Hematopoietic multipotent progenitor cell treated with erythropoietin and hydrocortisone succinate and interleukin-3 and kit ligand, for 15 days (in vitro differentiated cells): ENCODE results near the gene MKNK1.
A peak's percentile ranks its signal among the peaks of the same experiment; 100 is the strongest.

Source experiments
- DNase-seq: peaks from one replicate; pipeline ENCODE4 v3.0.0-alpha.2; 2015; ENCODE audit warnings: low spot score

MKNK1 gene

DNA sequence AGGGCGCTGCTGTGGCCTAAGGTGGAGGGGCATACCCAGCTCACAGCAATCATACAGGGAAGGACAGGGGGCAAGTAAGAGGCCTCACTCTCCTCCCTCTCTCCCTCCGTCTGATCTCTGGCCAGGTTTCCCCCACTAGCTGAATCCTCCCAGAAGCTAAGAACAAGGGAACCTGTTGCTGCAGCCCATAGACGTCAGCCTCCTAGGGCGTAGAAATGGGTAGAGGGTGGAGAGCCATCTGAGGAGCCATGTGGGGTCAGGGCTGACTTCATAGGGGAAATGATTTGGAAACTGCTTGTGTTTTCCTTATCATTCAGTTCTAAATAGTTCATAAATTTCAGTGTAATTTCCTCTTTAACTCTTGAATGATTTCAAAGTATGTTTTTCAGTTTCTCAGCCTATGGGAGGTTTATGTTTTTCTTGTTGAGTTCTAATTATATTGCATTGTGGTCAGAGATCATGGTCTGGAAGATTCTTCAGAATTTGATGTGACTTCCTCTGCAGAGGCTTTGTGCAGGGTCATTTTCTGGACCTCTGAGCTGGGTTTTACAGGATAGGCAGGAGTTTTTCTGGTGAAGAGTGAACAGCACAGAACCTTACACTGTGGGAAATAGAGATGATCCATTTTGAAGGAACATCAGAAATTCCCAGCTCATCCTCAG lies 14.8 kb upstream of the MKNK1 start:
- no peak for DNase-seq

DNA sequence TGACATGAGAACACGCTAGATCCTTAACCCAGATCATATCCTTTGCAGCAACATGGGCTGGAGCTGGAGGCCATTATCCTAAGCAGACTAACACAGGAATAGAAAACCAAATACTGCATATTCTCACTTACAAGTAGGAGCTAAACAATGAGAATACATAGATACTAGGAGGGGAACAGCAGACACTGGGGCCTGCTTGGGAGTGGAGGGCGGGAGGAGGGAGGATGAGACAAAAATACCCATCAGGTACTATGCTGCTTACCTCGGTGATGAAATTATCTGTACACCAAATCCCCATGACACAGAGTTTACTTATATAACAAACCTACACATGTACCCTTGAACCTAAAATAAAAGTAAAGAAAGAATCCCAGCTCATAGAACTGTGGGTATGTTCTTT lies 13.8 kb upstream of the MKNK1 start:
- DNase-seq, result no peak

DNA sequence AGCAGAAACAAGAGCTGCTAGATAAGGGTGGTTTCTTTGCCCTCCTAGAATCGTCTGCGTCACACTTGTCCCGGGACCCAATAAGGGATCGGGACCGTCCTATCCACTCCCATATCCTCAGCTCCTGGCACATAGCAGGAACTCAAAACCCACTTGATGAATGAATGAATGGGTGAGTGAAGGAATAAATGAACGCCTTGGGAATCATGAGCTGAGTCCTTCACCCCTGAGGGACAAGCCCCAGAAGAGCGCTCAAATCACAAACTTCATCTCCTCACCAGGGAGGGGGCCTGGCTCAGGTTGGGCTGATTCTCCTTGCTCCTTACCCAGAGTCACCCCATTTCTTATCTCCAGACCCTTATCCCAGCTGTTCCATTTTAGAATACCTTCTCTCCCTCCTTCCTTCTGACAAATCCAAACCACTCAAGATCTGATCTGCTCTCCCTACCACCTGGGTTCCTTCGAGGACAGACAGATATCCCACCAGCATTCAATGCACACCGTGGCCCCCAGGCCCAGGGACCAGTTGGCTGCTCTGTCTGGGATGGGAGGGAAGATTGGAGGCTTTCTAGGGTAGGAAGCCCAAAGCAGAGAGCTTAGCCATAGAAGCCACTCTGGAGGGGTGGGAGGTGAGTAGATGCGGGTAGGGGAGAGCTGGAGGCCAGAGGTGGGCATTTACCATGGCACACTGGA lies 13.2 kb upstream of the MKNK1 start:
- no peak for DNase-seq

DNA sequence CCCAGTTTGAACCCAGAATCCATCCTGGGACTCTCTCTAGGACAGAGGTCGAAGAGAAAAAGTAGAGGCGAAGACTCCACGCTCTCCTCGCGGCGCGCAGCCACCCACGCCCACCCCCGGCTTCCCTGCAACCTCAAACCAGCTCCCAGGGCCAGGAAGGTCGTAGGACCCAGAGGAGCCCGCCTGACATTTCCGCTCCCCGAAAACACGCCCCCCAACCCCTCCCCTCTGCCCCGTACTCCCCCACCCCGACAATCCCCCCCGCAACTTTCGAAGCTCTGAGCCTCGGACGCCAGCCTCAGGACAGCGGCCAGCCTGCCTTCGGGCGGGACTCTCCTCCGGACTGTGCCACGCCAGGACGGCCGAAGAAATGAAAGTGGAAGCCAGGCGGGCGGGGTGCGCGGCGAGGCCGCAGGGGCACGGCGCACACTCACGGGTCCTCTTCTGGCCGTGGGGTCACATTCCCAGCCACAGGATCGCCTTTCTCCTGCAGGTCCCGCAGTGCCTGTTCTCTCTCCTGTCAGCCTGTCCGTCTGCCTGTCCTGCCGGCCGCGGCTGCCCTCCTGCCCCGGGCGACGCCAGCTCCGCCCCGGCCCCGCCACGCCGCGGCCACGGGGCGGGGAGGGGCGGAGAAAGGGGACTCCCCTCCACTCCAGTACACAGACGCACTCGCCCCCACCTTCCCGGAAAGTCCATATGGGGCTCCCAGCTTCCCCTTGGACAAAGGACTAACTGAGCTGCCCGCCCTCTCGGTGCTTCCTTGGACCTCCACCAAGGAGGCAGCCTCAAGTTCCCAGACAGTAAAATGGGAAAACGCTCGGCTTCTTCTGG lies 12.4 kb upstream of the MKNK1 start, which contains the start of gene MOB3C:
MOB3C (minus strand) TSS at position 535 of the 831 bp plus-strand sequence. CDS start 3,490 bp downstream, outside the sequence.
- peak; percentile 59 for DNase-seq

DNA sequence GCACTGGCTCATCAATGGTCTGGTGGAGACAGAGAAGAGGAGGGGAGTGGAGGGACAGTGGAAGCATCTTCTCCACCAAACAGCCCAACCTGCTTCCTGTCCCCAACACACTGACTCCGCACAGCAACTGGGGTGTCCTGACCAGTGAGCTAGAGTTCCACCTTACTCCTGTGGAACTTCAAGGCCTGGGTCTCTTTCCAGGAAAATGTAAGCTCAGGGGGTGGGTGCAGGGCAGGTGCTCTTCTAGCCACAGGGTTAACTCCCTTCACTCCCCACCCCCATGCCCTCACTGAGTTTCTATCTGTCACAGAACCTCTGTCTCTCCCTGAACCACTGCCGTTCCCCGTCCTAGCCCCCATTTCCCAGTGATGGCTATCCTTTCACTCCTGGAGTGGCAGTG lies 11.7 kb upstream of the MKNK1 start:
- no peak for DNase-seq

DNA sequence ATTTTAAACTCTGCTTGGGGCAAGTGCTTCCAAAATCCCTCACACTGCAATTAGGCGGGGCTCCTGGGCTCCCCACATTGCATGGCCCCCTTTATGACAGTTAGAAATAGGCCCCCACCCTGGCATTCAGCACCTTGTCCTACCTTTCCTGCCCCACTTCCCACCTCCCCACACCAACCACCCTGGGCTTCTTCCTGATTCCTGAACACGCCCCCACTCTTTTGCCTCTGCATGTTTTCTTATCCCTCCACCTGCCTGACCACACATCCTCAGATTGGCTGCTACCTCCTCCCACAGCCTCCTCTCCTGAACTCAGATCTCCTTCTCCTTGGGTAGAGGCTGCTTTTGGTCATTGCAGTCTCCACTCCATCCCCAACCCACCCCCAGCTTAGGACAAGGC lies 11.0 kb upstream of the MKNK1 start:
- no peak for DNase-seq

DNA sequence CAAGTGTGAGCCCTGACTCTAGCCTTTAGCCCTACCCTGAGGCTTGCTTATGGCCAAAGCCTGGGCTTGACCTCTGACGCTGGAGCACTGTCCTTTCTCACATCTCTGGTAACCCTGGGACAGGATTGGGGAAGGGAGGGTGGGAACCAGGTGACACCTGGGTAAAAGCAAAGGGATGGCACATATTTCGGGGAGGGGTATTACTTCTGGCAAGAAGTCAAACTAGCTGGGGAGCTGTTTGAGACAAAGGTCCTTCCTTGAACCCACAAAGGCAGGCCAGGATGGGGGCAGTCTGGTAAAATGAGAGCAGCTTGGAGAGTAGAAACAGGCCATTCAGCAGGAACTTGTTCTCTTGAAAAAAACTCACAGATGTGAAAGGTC lies 10.5 kb upstream of the MKNK1 start:
- no peak for DNase-seq

DNA sequence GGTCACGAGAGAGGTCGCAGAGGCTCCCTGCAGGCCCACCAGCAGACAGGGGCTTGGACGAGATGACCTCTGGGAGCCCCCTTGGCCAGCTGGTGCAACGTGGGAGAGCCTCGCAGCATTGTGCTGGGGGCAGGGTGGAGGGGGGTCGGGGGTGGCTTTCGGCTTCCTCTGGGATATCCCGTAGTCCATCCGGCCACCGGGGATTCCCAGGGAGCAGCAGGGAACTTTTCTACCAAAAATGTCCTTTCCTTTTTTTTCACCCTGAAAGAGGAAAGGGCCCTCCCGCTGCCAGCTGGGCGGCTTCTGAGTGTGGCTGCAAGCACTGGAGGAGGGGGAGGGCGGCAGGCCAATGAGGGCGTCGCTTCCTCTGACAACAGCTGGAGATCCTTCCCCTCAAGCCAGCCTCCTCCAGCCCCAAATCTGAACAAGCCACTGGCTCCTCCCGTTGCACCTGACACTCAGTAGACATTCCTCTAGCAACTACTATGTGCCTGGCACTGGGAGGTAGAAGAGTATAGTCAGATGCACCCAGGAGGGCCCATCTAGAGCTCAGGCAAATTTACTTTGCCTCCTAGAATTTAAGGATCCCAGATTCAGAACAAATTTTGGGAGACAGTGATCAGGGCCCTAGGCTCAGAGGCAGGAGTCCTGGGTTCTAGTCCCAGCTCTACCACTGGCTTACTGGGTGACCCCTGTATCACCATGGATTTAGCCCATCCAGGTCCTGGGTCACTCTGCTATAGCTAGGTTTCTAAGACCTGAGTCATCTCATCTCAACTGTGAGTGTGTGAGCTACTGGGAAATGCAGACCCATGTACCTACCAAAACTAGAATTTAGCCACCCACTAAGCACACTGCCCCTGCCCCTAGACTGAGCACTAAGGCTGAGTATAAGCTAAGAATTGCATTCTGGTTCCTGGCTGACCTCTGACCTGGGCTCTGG lies 9.9 kb upstream of the MKNK1 start:
- peak; percentile 80 for DNase-seq

DNA sequence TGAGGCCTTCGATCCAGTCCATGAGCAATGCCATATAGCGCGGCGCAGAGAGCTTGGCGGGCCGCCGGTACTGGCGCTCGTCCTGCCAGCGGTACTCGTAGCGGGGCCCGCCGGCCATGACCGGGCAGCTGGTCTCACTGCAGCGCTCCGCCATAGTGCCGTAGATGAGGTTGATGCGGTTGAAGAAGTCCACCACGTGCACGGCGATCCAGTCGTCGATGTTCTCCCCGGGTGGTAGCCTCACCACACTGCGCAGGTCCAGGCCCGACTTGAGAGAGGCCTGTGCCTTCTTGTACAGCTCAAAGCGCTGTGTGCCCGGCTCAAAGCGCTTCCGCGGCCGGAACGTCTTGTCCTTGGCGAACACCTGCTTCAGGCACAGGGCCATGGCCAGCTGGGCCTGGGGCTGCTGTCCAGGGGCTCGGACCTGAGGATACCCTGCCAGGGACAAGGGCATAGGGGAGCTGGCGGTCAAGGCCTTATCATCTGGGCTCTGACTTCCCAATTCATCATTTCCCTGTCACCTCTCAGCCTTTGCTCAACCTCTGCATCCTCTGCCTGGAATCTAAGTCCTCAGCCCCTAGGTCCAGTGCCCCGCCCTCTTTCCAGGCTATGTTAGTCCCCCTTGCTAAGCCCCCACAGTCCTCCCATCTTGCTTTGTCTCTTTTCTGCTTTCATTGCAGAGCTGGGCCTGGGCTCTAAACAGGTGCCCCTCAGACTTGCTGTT lies 9.0 kb upstream of the MKNK1 start:
- DNase-seq, result no peak

DNA sequence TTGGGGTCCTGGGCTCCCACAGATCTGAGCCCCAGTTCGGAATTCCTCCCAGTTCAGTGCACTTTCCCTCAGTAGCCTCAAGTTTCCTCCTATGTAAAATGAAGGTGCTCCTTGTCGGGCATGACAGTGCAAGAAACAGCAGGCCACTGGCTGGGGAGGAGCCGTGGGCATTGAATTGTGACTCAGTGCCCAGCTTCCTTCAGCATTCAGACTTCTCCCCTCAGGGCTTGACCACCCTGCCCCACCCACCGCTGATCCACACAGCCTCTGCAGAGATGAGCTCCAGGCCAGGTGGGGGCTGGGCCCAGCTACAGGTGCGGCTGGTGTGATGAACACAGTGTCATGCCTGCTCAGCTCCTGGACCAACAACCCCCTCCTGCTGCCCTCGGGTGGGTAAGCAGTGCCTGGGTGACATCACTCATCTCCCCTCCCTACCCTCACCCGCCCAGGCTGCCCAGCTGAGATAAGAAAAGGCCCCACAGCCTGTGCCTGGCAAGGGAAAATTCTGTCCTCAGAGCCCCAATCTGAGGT lies 7.7 kb upstream of the MKNK1 start:
- peak; percentile 94 for DNase-seq

DNA sequence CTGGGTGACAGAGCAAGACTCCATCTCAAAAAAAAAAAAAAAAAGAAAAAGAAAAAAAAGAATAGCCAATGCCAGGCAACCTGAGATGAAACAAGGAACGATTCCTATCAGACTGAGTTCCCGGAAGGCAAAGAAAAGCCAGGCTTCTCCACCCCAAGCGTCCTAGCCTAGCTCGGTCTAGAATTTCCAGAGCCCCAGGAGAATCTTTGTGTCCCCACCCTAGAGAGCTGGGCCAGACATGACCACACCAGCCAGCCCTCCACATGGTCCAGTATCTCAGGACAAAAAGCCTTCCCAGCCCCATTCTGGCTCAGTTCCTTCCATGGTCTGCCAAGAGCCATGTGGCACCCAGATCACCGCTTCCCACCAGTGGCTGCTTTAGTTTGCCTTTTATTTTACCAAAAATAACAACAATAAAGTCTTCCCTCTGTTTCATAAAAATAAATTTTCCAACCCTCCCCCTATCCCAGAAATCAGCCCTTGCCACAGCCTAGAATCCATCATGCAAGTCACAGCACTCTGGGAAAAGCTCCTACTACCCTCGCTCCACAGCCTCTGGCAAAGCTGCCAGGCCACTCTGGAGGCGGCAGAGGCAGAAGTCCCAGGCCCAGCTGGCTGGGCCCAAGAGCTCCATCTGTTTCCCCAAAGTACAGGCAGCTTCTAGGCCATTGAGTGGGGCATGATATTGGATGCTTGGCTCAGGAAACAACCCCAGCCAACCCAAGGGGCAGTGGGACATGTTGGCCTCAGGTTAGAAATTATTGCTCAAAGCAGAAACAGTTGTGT lies 3.5 kb upstream of the MKNK1 start:
- DNase-seq, result no peak

DNA sequence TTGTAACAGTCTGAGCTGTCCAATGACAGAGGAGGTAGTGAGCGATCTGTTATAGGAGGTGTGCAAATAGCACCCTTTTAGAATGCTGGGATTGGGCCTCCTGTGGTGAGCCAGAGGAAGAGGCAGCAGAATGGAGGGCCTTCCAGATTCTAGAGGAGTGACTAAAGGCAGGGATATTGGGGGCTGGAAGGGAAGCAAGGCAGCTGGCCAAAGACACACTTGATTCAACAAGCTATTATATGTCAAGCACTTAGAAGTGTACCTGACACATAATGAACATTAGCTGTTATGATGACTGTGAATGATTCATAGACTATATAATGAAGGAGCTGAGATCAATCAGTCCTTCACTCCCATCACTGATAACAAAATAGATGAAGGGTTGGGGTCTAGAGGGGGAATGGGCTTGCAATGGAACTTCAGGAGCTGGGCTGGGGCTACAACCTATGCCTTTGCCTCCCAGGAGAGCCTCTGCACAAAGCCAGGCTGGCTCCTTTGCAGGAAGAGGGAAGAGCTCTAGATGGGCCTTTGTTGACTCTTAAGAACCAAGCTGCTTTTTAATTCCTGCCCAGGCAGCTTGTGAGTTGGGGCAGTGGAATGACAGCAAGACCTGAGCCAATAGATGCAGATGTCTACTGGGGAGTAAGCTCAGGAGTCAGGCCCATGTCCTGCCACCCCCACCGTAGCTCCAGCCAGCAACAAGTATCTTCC lies 2.3 kb upstream of the MKNK1 start:
- DNase-seq, result no peak

DNA sequence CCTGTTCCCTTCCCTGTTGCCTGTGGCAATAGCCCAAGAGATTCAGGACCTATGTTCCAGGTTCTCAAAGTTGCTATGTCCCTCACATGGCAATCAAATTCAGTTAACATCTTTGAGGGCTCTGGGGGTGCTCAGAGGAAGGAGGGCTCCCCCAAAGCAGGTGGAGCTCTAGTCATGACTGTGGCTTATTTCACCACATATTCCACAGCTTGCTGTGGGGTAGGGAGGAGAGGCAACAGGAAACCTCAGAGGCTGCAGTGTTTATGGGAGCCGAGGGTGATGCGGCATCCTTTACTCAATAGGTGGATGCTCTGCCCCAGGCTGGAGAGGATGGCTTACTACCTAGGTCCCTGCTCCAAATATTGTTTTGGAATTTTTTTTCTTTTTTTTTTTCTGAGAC lies 1.2 kb upstream of the MKNK1 start:
- DNase-seq, result peak; percentile 18

DNA sequence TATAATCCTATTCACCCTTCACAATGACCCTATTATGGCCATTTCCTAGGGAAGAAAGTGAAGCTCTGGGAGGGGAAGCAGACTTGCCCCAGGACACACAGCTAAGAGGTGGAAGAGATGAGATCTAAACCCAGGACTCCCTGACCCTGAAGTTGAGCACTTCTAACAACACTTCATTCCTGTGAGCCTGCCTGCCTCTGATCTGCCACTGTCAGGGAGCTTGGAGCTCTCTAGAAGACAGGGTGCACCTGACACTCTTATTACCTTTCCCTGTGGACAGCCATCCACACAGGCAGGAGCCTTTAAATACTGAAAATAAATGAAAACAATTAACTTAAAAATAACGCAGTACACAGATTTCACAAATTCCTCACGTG lies 599 bp downstream of the MKNK1 start:
- peak; percentile 18 for DNase-seq

DNA sequence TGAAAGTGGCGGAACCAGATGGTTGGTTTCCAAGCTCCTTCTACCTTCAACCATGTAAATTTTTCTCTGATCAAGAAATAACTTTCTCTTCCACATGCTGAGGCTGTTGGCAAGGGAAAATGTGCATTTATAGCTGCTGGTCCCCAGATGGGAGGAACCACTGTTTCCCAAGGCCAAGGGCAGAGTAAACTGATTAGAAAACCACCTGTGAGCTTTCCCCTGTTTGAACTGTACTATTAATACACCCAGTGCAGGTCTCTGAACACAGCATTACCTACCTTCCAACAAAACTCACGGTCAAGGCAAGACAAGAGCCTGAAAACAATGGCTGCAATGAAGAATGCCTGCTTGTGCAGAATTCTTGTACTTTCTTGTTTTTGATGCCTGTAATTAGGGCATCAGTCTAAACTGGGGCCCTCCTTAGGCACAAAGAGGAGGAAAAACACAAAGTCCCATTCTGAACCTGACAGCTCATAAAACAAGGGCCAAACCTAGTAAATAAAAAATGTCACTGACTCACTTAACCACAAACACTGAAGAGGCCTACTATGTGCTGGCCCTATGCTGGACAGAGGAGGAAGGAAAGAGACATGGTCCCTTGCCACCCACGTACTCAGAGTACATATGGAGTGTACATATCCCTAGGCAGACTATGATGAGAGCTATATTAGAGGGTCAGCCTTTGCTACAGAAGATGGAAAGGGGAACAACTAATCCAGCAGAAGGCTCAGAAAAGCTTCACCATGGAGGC lies 2.6 kb downstream of the MKNK1 start:
- DNase-seq, result no peak

DNA sequence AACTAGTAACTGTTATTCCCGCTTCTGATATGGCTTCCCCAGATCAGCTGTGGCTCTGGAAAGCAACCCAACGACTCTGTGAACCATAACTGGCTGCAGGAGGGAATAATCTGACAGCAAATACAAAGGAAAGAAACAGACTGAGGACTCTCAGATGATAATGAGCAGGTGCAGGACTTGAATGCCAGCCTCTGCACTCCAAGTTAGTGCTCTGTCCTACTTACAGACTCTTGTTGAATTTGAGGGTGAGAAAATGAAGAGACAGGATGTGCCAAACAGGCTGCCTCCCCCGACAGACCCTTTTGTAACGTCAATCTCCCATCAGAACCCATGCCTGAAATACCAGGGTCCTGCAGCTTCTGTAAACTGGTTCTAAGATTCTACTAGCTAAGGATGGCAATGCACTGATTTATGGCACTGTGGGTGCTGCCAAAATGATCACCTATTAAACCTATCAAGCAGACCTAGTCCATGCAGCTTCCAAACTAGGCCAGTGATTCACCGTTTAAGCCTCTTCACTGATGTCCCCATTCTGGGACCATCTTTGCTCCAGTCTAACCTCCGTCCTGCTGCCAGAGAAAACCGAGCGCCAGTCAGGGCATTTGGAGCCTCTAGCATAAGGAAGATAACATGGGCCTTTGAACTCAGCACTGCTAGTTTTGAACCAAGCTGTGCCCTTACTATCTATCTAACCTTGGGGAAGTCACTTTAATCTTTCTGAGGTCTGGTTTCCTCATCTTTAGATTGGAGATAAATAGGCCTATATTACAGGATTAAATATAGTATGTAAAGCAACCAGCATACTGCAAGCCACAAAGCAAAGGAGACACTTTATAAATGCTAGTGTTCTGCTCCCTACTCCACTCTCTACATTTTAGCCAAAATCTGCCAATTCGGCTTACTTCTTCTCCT lies 4.8 kb downstream of the MKNK1 start:
- DNase-seq, result no peak

DNA sequence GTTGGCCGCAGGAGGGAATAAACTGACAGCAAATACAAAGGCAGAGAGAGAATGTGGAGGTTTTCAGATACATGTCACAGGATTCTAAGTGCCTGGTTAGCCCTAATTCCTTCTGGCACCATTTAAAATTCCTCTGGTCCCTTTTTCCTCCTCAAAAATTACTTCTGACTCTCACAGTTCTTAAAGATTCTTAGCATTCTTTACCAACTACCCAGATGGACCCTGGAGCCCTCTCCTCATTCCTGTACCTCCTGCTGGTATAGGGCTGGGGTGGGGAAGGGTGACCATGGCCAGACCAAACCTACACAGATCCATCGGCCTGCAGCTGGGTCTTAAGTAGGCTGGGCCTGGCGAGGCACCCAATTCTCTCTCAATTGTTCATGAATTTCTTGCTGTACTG lies 7.2 kb downstream of the MKNK1 start:
- DNase-seq, result no peak

DNA sequence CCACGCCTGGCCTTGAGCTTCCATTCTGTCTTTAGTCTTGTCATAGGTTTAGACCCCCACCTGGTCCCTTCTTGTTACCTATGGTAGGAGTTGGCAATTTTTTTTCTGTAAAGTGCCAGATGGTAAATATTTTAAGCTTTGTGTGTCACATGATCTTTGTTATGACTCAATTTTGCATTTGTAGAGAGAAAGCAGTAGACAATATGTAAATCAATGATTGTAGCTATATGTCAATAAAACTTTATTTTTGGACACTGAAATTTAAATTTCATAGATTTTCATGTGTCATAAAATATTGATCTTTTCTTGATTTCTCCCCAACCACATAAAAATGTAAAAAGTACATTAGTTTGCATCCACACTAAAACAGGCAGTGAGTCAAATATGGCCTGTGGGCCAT lies 8.0 kb downstream of the MKNK1 start:
- no peak for DNase-seq
